ENCODE measurements around the gene RASGRP2.

RASGRP2 gene

GRCh38 chr11:64743591-64744543 is at the start of gene RASGRP2:
Gene RASGRP2, minus strand, starts transcription at chr11:64744142. Its CDS starts 1,276 bp downstream, at chr11:64742866.
- peak; percentile 61 to 65 for DNase-seq (ENCODE audit: low read depth in 2 of 2)

GRCh38 chr11:64792482-64792881 is 48.5 kb upstream of the RASGRP2 start:
- DNase-seq (ENCODE audit: low read depth in 2 of 2) = no peak

- no peak for DNase-seq (ENCODE audit: low read depth in 2 of 2)
Observed at GRCh38 chr11:64791781-64792291, 47.9 kb upstream of the RASGRP2 start.

GRCh38 chr11:64790205-64791095 is 46.5 kb upstream of the RASGRP2 start:
- no peak for DNase-seq (ENCODE audit: low read depth in 2 of 2)

DNA sequence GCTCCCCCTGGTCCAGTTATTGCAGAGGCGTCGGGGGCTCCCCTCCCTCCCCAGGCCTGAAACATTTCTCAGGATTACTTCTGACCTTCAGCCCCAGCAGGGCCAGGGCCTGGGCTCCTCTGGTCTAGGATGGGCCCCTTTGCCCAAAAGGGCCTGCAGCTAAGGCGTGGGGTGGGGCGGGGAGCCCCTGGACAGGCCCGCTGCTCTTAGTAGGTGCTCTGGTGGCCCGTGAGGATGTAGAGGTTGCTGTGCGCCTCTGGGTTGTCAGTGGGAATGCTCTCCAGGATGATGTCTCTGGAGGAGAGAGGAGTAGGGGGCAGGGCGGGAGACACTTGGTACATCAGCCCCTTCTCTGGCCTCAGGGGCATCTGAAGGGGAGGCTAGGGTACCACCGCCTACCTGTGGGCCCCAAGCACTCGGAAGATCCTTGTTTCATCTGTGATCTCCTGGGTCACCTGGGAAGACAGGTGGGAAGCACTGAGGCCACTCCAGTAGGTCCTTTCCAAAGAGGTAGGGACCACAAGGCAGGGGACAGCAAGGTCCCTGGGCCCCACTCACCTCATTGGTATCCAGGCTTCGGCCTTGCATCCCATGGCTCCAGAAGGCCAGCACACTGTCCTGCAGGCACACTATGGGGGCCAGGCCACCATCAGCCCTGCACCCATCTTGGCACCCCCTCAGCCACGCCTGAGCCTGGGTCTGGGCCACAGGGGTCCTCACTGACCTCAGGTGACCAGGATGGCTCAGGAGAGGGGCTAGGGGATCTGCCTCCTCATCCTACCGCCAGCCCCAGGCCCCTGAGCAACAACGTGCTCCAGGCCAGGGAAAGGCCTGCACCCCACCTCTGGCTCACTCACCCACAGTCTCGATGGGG is 45.6 kb upstream of the RASGRP2 start:
- no peak for DNase-seq (ENCODE audit: low read depth in 2 of 2)

DNA sequence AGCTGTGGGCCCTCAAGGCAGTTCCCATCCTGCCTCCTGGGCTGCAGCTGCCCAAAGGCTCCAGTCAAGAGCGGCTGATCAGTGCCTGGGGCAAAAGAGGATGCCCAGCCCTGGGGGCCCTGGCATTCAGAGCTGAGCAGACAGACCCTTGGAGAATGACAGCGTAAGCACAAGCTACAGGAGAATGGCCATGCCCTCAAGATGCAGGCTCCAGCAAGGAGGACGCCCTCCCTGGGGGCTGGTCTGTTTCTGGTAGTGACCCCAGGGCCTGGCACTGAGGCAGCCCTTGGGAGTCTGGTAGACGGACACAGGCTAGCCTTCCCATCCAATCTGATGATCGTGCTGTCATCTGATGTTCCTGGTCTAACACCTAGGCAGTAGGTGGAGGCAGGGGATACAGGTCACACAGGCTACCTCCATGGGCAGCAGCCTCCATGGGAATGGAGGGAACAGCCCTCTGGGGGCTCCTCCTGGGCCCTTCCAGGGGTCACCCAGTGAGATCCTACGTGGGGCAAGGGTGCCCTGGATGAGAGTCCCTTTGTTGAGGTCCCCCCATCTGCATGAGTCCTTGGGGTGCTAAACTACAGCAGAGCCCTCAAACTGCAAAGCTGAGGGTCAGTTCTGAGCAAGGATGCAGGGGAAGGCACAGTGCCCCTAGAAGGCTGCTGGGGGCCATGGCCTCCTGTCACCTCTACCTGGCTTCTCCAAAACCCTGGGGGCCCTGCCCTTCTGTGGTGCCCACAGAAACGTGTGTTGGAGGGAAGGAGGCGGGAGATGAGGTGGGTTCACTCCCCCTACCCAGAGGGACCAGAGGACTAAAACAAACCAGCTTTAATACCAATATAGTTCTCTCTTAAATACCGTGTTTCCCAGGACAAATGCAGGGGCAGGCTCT is 44.6 kb upstream of the RASGRP2 start:
- no peak for DNase-seq (ENCODE audit: low read depth in 2 of 2)

DNA sequence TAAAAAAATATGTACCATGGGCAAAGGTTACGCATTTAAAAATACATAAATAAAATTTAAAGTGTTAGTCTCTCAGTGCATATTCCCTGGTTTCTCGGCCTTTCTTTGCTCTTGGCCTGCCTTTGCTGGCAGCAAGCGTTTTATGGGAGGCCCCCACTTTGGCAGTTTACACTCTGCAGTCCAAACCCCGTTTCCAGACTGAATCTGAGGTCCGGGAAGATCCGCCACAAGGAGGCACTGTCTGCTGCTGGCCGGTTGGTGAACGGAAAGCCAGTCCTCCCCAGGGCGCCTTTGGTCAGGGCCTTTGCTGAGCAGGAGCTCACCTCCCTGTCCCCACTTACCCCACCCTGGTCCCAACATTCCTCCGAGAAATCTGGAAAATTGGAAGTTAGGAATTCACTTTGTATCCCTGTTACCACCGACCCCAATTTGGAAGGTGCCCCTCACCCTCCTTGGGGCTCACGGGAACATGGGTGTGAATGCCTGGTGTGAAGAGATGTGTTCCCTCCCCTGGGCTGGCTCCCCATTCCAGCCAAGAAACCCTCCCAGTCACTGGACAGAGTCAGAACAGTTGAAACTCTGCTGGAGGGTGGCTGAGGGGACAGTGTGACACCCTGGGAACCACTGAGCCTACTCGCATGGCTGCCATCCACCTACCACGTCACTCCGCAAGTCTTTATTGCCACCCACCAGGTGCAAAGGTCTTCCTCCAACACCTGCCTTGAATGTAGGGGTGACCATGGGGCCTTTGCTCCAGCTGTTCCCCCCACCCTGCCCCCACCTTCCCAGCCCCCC is 43.8 kb upstream of the RASGRP2 start:
- DNase-seq (ENCODE audit: low read depth in 2 of 2) = no peak

- no peak for DNase-seq (ENCODE audit: low read depth in 2 of 2)
Observed at GRCh38 chr11:64786308-64786707, 42.4 kb upstream of the RASGRP2 start.

DNA sequence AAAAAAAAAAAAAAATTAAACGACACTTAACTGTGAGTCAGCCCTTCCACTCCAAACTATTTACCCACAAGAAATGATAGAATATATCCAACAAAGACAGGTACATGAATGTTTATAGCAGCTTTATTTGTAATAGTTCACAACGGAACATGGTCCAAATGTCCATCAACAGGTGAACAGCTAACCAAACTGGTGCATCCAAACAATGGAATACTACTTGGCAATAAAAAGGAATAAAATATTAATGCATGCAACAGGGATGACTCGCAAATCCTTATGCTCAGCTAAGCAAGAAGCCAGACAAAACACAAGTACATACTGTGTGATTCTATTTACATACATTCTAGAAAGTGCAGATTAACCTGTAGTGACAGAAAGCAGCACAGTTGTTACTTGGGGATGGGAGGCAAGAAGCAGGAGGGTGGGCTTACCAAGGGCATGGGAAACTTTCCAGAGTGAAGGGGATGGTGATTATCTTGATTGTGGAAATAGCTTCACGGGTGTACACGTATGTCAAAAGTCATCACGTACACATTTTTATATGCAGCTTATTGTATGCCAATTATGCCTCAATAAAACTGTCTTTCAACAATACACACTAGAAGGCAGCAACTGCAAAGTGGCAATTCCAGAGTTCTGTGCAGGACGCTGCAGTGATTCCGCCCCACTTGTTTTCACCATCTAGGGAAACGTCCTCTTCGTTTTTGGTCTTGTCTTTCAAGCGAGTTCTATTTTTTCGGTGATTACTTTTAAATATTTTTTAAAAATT is 41.1 kb upstream of the RASGRP2 start:
- DNase-seq (ENCODE audit: low read depth in 2 of 2) = no peak

DNA sequence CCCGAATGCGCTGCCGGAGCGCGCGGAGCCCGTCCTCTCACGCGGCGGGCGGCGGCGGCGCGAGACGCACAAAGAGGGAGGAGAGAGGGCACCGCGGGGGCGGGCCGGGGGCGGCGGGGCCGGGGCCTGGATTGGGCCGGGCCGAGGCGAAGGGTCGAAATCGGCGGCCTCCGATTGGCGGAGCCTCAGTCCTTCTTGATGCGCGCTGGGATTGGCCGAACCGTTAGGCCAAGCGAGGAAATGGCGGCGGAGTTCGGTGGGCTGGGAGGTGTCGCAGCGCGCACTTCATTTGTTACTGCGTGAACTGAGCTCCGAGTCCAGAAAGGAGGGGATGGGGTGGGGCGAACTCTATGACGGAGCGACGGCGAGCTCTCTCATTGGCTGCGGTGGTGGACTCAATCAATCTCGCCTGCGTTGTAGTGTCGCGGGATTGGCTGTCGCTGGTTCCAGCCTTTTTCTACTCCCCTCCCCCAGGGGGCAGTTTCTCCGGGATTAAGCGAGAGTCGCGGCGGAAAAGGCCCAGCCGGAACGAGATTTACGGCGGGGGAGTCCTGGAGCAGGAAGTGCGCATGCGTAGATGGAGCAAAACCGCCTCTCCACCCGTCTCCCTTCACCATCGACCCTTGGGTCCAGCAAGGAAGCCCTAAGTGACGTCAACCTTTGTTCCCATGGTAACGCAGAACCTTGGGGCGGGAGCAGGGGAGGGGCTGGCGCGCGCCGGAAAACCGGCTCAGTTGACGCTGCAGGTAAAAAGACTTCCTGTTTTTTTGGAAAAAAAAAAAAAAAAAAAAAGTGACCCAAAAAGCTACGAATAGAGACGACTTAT is 34.7 kb upstream of the RASGRP2 start, which contains the start of gene SF1:
SF1 (minus strand) TSS at position 70 of the 826 bp plus-strand sequence. CDS start 150 bp downstream, outside the sequence.
- DNase-seq (ENCODE audit: low read depth in 2 of 2) = peak; percentile 94 to 99

DNA sequence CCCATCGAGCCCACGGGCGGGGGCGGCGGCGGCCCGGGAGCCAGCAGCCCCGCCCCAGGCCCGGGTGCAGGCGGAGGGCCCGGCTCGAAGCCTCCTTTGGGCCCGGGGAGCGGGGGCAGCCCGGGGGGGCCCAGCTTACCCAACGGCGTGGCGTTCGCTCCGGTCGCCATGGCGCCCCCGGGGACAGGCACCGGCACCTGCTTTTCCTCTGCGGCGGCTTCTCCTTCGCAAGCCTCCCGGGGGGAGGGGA is 34.2 kb upstream of the RASGRP2 start:
- no peak for DNase-seq (ENCODE audit: low read depth in 2 of 2)

- DNase-seq (ENCODE audit: low read depth in 2 of 2) = peak; percentile 59 to 60
Observed at GRCh38 chr11:64777449-64778222, 33.7 kb upstream of the RASGRP2 start.

DNA sequence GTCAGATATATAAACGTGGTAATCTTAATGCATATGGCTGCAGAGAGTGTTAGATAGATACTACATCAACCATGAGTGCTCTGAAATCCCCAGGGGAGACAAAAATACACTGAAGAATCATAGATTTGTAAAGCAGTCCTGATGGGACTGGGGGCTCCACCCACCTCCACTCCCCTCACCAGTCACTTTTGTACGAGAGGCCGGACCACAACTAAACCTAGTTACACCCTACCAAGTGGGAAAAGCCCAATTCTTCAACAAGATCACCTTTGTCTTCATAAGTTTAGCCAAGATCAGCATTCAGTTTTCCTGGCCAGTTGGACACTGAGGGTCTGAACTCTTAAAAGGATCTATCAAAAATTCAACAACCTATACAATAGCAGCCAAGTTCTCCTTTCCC is 32.9 kb upstream of the RASGRP2 start:
- no peak for DNase-seq (ENCODE audit: low read depth in 2 of 2)

DNA sequence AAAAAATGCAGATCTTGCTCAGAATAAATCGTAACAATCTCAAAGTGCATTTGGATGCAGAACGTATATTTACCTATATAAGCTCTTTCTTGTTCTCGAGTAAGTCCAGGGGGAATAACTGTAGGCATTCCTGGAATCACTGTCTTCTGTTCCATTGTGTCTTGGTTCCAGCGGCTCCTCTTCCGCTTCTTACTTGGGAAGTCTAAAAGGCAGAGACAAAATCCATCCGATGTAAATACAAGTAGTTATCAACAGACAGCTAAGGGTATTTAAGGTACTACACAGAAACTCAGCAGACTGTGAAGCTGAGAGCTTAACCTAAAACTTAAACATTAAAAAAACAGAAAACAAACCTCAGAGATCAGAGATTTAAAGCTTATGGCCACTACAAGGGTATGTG is 32.5 kb upstream of the RASGRP2 start:
- DNase-seq (ENCODE audit: low read depth in 2 of 2) = no peak

- no peak for DNase-seq (ENCODE audit: low read depth in 2 of 2)
Observed at GRCh38 chr11:64774144-64774543, 30.2 kb upstream of the RASGRP2 start.

DNA sequence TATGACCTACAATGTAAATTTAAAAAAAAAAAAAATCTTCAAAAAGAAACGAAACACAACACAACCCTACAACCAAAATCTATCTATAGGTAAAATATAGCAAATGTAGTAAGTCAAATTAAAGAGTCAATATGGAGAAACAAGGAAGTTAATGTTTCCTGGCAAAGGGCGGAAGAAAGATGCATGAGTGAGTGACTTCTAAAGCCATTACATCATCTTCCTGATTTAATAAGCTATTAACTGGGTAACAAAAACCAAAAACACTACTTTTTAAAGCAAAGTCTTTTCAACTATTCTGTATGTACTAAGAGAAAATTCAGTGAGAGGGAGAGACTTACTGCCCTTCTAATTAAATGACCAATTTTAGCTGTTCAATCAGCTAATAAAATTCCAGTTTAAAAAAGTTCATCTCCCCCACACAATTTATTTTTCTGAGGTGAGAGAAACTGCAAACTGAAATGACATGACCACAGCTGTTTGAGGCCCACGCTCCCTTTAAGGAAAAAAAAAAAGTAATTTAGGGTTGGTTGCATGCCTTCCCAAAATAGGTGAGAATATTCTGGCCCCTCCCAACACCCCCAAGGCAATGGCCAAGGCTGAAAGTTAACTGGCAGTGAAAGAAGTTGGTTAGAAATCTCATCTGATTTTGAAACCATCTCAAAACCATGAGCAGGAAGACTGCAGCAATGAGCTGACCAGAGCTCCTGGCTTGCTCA is 28.5 kb upstream of the RASGRP2 start:
- DNase-seq (ENCODE audit: low read depth in 2 of 2) = no peak
